GM21528 (cell line): Measurements from ENCODE around the gene TMEM127.

Experiments used
- ATAC-seq: cut with Tn5 transposase; IDR thresholded peaks from one replicate; pipeline ENCODE4 v1.9.1; 2021; ENCODE audit warnings: mild to moderate bottlenecking, moderate library complexity; ENCODE audit not compliant: unreplicated experiment, low FRiP score

TMEM127 gene

GRCh38 chr2:96208143-96209010 is 57.4 kb downstream of the TMEM127 start, which contains the start of gene STARD7:
TSS of gene STARD7 (minus strand) at chr2:96208827. CDS start at chr2:96208434, 393 bp downstream.
- ATAC-seq, result peak; percentile 85

- ATAC-seq, result peak; percentile 11
These were observed 58.0 kb downstream of the TMEM127 start for GRCh38 chr2:96207774-96208142.

- no peak for ATAC-seq
These were observed 58.6 kb downstream of the TMEM127 start for GRCh38 chr2:96207073-96207773.

GRCh38 chr2:96205888-96206287 is 59.9 kb downstream of the TMEM127 start:
- ATAC-seq, result no peak

GRCh38 chr2:96204836-96205624 is 60.8 kb downstream of the TMEM127 start:
- ATAC-seq, result no peak

GRCh38 chr2:96203130-96204028 is 62.4 kb downstream of the TMEM127 start:
- no peak for ATAC-seq

GRCh38 chr2:96202152-96202854 is 63.5 kb downstream of the TMEM127 start:
- ATAC-seq, result no peak

- ATAC-seq, result no peak
These were observed 64.5 kb downstream of the TMEM127 start for GRCh38 chr2:96201338-96201737.

GRCh38 chr2:96198921-96199320 is 66.9 kb downstream of the TMEM127 start:
- ATAC-seq, result no peak
